HepG2 (cell line): ENCODE results near the gene RNF5. TPM values are rescaled to one million over a fixed set of nuclear protein-coding genes. Genes with fewer than 3 reads are reported as not detected.

Source experiments
- AFF4 ChIP-seq: sonication (generic); formaldehyde crosslinking; IDR thresholded peaks from 2 replicates; pipeline ENCODE4 v1.4.0; 2020; ENCODE audit warnings: missing genetic modification reagents
- ARNT ChIP-seq: fragments of 450-650 bp; IDR thresholded peaks from 2 replicates; pipeline ENCODE4 v1.6.1; 2017
- ATF2 ChIP-seq: sonication (generic); formaldehyde crosslinking; IDR thresholded peaks from 2 replicates; pipeline ENCODE4 v1.4.0; 2020; ENCODE audit warnings: missing genetic modification reagents
- E2F1 ChIP-seq: sonication (generic); formaldehyde crosslinking; IDR thresholded peaks from 2 replicates; pipeline ENCODE4 v1.5.0; 2020; ENCODE audit warnings: missing genetic modification reagents
- ELF4 ChIP-seq: sonication (generic); formaldehyde crosslinking; IDR thresholded peaks from 2 replicates; pipeline ENCODE4 v1.5.0; 2020; ENCODE audit warnings: missing genetic modification reagents, mild to moderate bottlenecking, moderate library complexity, borderline replicate concordance
- GABPB1 ChIP-seq: IDR thresholded peaks from 2 replicates; pipeline ENCODE4 v1.6.1; 2016; ENCODE audit warnings: mild to moderate bottlenecking, missing genetic modification reagents, moderate library complexity, missing compliant biosample characterization
- IRF1 ChIP-seq: sonication (generic); formaldehyde crosslinking; IDR thresholded peaks from 2 replicates; pipeline ENCODE4 v1.4.0; 2020; ENCODE audit warnings: low read depth, mild to moderate bottlenecking, missing genetic modification reagents
- MYPOP ChIP-seq: sonication (generic); formaldehyde crosslinking; IDR thresholded peaks from 2 replicates; pipeline ENCODE4 v1.8.1; 2023; ENCODE audit warnings: mild to moderate bottlenecking, moderate library complexity, missing genetic modification reagents
- NFE2L1 ChIP-seq: sonication (generic); formaldehyde crosslinking; IDR thresholded peaks from 2 replicates; pipeline ENCODE4 v1.4.0; 2020; ENCODE audit warnings: missing genetic modification reagents, mild to moderate bottlenecking, borderline replicate concordance
- NR2F1 ChIP-seq, 2 experiments: fragments of 450-650 bp in 1 of 2; formaldehyde crosslinking in 1 of 2; IDR thresholded peaks; 2 replicates each; pipeline versions ENCODE4 v1.5.0 to v1.6.1; 2016 to 2020; ENCODE audit warnings: mild to moderate bottlenecking in 1 of 2, missing compliant biosample characterization in 1 of 2, missing genetic modification reagents in 1 of 2, moderate library complexity in 1 of 2
- SMYD3 ChIP-seq: sonication (generic); formaldehyde crosslinking; IDR thresholded peaks from 2 replicates; pipeline ENCODE4 v1.8.1; 2023; ENCODE audit warnings: mild to moderate bottlenecking, missing genetic modification reagents
- TEAD2 ChIP-seq: sonication (generic); formaldehyde crosslinking; IDR thresholded peaks from 2 replicates; pipeline ENCODE4 v1.9.0; 2021; ENCODE audit warnings: missing genetic modification reagents
- TOE1 ChIP-seq: sonication (generic); formaldehyde crosslinking; IDR thresholded peaks from 2 replicates; pipeline ENCODE4 v1.4.0; 2020; ENCODE audit warnings: mild to moderate bottlenecking, missing genetic modification reagents
- ZBTB38 ChIP-seq: sonication (generic); formaldehyde crosslinking; IDR thresholded peaks from 2 replicates; pipeline ENCODE4 v1.5.1; 2020; ENCODE audit warnings: mild to moderate bottlenecking, missing genetic modification reagents
- ZFP36L2 ChIP-seq: sonication (generic); formaldehyde crosslinking; IDR thresholded peaks from 2 replicates; pipeline ENCODE4 v1.4.0; 2020; ENCODE audit warnings: missing genetic modification reagents
- ZNF234 ChIP-seq: sonication (generic); formaldehyde crosslinking; conservative IDR thresholded peaks from 2 replicates; pipeline ENCODE4 v1.5.1; 2020; ENCODE audit warnings: mild to moderate bottlenecking, missing genetic modification reagents
- ZNF276 ChIP-seq: sonication (generic); formaldehyde crosslinking; IDR thresholded peaks from 2 replicates; pipeline ENCODE4 v1.4.0; 2020; ENCODE audit warnings: mild to moderate bottlenecking, low read depth, missing genetic modification reagents
- ZNF567 ChIP-seq: sonication (generic); formaldehyde crosslinking; IDR thresholded peaks from 2 replicates; pipeline ENCODE4 v1.8.1; 2023; ENCODE audit warnings: mild to moderate bottlenecking, missing genetic modification reagents, borderline replicate concordance
- ZNF768 ChIP-seq: sonication (generic); formaldehyde crosslinking; IDR thresholded peaks from 2 replicates; pipeline ENCODE4 v1.4.0; 2020; ENCODE audit warnings: missing genetic modification reagents
- polyA plus RNA-seq, 8 experiments: library from polyadenylated mRNA; depleted of rRNA in 3 of 8; stranded (reverse) in 7 of 8; unstranded in 1 of 8; fragments of >200 nt; fragmentation: Illumina TruSeq in 4 of 8; extraction: Trizol in 4 of 8; gene quantifications; 2 replicates each; pipeline versions ENCODE4 v1.2.1 to v1.2.3, GENCODE V29; 2011 to 2016; ENCODE audit warnings: low read depth in 4 of 8, missing spikeins in 1 of 8, mixed read lengths in 1 of 8; ENCODE audit not compliant: insufficient read depth in 1 of 8
- total RNA-seq, 5 experiments: library from RNA; depleted of rRNA; stranded (reverse); fragments of >200 nt; fragmentation: Illumina TruSeq; extraction: Trizol; gene quantifications; 2 replicates each; pipeline ENCODE4 v1.2.3, GENCODE V29; 2016; ENCODE audit warnings: low read depth in 1 of 5

The RNF5 gene
- total and polyA plus RNA-seq, 2 of the 13 experiments (the other 11 are each of a cell fraction or from before 2014, with no cell fraction given): 98.0 to 131 TPM

- no peak for TF ChIP-seq AFF4 (CRISPR knock-in tag)
- TF ChIP-seq ZNF276 (CRISPR knock-in tag): no peak
- TF ChIP-seq ZBTB38: no peak; the same call in 1 of the 2 replicates
- TF ChIP-seq SMYD3 (CRISPR knock-in tag): peak; percentile 86
- TF ChIP-seq ATF2 (CRISPR knock-in tag): no peak
- no peak for TF ChIP-seq ZNF234 (CRISPR knock-in tag)
- TF ChIP-seq NFE2L1: no peak; the same call in 1 of the 2 replicates
- TF ChIP-seq GABPB1: no peak; the same call in 1 of the 2 replicates
- TF ChIP-seq ZNF768 (CRISPR knock-in tag): peak; percentile 59
- no peak for TF ChIP-seq ARNT
- no peak for TF ChIP-seq E2F1 (CRISPR knock-in tag)
- no peak for TF ChIP-seq MYPOP (CRISPR knock-in tag)
- TF ChIP-seq ELF4 (CRISPR knock-in tag): no peak; the same call in 1 of the 2 replicates
- no peak for TF ChIP-seq TOE1 (CRISPR knock-in tag)
- TF ChIP-seq NR2F1 (CRISPR knock-in tag; IDR thresholded peaks at IDR 0.05): no peak
- TF ChIP-seq IRF1: no peak
- TF ChIP-seq ZFP36L2 (CRISPR knock-in tag): 0 out of 2 replicates have a peak, but pooled peaks have one; percentile 36
- no peak; the same call in 1 of the 2 replicates for TF ChIP-seq ZNF567 (CRISPR knock-in tag)
- TF ChIP-seq TEAD2 (CRISPR knock-in tag): no peak; the same call in 1 of the 2 replicates
Observed at GRCh38 chr6:32154514-32155161, 23.6 kb upstream of the RNF5 start (continued).
